ENCODE data around the gene LYRM9.
A peak's percentile ranks its signal among the peaks of the same experiment; 100 is the strongest.
"Not testable (repeated sequence)": the region's sequence is repeated elsewhere in the genome, so short reads cannot be mapped to it uniquely, and the experiment has no call there.

LYRM9 gene

DNA sequence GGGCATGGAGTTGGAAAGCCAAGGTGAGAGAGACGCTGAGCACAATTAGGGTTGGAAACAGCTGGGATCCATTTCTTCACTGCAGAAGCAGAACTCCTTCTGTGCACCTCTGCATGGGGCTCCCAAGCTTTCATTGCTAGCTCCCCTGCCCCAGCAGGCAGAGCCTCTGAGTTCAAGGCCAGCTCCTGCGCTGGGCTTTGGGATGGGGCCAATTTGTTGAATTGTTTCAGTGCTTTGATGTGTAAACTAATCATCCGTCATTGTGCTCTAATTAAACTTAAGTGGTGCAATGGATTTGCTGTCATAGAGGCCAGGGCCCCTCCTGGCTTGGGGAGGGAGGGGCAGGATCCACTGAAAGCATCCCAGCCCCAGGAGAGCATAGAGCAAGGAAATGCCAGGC, 13.5 kb upstream of the LYRM9 start:
- no peak for DNase-seq (ENCODE audit: low read depth in 1 of 2, low spot score in 1 of 2)

GRCh38 chr17:27906226-27906580, 13.0 kb upstream of the LYRM9 start:
- DNase-seq (ENCODE audit: low read depth in 1 of 2, low spot score in 1 of 2) = no peak

DNA sequence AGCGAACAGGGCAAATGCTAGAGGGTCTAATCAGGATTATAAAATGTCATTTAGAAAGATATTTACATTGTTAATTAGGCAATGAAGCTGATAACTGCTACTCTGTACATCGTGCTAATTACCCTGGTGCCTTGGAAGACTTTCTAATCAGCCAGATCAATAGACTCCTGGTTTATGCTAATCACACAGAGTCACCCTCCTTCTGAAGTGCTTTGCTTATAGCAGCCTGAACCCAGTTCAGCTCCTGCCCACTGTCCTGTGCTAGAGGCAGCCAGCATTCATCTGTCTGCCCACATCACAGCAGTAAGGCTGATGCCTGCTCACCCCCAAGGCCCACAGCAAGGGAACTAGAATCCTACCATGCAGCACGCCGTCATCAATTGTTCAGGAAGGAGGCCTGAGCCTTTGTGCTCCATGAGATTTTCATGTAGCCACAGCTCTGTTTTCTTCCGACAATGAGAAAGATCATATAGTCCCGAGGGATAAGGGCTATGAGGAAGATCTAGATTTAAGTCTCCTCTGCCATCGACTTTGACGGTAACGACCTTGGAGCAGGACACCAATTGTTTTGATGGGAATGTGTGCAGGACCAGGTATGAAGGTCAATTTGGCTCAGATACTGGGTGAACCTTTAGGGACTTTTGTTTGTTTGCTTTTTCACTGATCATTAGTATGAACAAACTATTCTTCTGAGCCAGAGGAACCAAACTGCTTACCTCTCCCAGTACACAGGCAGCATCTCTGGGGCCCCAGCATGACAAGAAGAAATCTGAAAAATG, 12.5 kb upstream of the LYRM9 start:
- no peak for DNase-seq (ENCODE audit: low read depth in 1 of 2, low spot score in 1 of 2)

DNA sequence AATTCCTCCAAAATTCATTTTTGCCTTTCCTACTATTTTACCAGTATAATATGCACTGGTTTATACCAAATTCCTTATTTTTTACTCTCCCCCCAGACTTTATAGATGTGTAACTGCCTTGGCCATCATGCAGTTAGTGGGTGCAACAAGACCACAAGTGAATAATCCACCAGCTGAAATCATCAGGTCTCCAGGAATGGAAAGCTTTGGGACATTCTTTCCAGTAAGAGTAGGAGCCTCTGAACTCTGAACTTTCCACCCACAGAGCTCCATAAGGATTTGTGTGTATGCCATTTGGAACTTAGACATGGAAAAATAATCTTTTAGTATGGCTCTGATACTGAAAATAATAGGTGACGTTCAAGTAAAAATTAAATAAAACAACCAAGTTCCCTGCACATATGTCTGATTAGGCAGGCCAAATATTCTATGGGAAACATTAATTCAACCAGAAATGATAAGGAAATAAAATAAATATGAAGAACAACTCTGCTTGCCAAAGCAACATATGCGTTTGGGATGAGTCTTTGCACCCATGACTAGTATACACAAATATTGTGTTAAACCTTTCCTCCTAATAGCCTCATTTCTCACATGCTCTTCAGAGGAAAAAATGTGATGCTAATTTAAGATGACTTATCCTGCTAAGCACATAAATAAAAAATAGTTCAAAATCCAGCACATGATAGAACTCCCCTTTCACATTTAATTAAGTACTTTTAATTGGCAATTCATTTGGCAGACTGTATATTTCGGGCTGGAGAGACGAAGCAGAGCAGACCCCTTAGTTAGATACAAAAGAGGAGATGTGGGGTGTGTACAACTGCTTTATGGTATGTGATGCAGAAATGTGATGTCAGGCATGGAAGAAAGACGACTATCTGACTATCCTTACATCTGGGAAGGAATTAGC, 11.6 kb upstream of the LYRM9 start:
- DNase-seq (ENCODE audit: low read depth in 1 of 2, low spot score in 1 of 2) = no peak

- DNase-seq (ENCODE audit: low read depth in 1 of 2, low spot score in 1 of 2) = no peak
These were observed 10.9 kb upstream of the LYRM9 start for GRCh38 chr17:27904114-27904513.

GRCh38 chr17:27899525-27899924, 6.4 kb upstream of the LYRM9 start:
- DNase-seq (ENCODE audit: low read depth in 1 of 2, low spot score in 1 of 2) = no peak

DNA sequence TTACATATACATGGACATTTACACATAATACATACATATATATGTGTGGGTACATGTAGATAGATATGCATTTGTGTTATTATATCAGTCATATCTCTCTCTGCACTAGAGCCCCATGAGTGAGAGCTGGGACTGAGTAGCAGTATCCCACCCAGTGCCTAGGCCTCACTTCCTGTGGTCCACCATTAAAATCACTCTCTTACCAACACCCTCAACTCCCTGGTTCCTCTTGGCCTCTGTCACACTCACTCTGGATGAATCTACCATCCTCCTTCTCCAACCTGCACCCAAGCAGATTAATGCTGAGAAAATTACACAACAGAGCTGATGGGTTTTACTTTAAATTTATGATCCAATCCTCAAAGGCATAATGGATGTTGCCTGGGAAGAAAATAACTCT, 4.9 kb upstream of the LYRM9 start:
- DNase-seq (ENCODE audit: low read depth in 1 of 2, low spot score in 1 of 2) = no peak

DNA sequence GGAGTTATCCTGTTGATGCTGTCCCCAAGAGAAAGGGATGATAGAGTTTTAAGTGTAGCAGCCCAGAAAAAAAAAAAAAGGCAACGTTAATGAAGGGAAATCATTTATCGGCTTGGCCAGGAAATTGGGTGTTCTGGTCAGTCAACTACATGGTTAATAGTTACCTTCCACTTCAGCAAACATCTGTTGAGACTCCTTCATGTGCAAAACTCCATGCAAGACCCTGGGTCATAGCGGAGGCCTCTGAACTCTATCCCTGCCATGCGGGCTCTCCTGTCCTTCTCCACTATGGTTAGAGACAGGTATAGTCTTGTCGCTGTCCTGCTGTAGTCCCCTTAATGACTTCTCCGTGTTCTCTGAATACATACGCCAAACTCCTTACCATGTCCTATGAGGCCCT, 3.5 kb upstream of the LYRM9 start:
- no peak for DNase-seq (ENCODE audit: low read depth in 1 of 2, low spot score in 1 of 2)

DNA sequence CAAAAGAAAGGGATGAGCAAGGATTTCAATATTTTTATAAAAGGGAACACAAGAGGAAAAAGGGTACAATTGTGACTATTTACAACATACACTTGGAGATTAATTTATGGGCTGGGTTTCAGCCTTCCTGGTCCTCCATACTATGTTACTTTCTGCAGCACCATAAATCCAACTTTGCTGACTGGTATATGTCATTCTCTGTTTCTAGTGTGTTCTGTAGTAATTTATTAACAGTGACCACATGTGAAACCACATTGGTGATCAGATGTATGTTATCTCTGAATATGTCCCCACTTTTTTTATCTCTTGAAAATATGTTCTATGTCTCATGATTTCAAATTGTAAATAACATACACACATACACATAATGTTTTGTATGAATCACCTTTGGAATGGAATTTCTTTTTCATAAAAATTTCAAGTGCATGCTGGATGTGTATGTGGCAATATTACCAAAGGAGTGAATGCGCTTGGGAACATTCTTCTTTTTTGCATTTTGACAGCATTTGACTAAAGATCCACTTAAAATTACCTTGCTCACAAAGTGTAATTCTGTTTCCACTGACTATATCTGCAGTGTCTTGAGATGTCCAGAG, 2.9 kb upstream of the LYRM9 start:
- DNase-seq (ENCODE audit: low read depth in 1 of 2, low spot score in 1 of 2) = no peak

- DNase-seq (ENCODE audit: low read depth in 1 of 2, low spot score in 1 of 2) = no peak
These were observed 2.1 kb upstream of the LYRM9 start for GRCh38 chr17:27895123-27895895.

- DNase-seq (ENCODE audit: low read depth in 1 of 2, low spot score in 1 of 2) = no peak
These were observed 807 bp upstream of the LYRM9 start for GRCh38 chr17:27893841-27894503.

GRCh38 chr17:27892542-27892865, 661 bp downstream of the LYRM9 start:
- no peak for DNase-seq (ENCODE audit: low read depth in 1 of 2, low spot score in 1 of 2)

DNA sequence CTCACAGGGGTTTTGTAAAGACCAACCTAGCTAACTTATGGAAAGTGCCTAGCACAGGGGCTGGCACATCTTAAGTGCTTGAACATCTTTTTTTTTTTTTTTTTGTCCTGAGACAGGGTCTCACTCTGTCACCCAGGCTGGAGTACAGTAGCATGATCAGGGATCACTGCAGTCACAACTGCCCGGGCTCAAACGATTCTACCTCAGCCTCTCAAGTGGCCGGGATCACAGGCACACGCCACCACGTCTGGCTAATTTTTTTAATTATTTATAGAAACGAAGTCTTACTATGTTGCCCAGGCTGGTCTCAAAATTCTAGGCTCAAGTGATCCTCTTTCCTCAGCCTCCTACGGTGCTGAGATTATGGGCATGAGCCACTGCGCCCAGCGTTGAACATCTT, 1.3 kb downstream of the LYRM9 start:
- DNase-seq (ENCODE audit: low read depth in 1 of 2, low spot score in 1 of 2) = no peak

- no peak for DNase-seq (ENCODE audit: low read depth in 1 of 2, low spot score in 1 of 2)
These were observed 3.4 kb downstream of the LYRM9 start for GRCh38 chr17:27889711-27890251.

DNA sequence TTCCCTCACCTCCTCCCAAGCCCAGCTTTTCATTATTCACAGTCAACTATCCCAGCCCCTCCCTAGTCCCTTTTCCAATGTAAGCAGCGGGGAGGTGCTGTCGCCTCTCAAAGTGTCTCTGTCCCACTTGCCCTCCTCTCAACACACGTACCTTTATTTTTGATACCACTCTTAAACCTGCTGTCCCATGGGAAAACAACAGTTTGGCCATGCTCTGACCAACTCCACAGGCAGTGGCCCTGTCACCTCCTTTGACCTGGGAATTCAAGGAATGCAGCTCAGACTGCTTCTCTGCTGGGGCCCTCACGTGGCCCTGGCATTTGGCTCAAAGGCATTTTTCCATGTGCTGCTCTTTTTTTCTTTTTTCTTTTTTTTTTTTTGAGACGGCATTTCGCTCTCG, 4.2 kb downstream of the LYRM9 start:
- no peak for DNase-seq (ENCODE audit: low read depth in 1 of 2, low spot score in 1 of 2)

- DNase-seq (ENCODE audit: low read depth in 1 of 2, low spot score in 1 of 2) = no peak
These were observed 5.1 kb downstream of the LYRM9 start for GRCh38 chr17:27888067-27888466.

- not testable (repeated sequence) for DNase-seq (ENCODE audit: low read depth in 1 of 2, low spot score in 1 of 2)
These were observed 6.7 kb downstream of the LYRM9 start for GRCh38 chr17:27886348-27886906.

DNA sequence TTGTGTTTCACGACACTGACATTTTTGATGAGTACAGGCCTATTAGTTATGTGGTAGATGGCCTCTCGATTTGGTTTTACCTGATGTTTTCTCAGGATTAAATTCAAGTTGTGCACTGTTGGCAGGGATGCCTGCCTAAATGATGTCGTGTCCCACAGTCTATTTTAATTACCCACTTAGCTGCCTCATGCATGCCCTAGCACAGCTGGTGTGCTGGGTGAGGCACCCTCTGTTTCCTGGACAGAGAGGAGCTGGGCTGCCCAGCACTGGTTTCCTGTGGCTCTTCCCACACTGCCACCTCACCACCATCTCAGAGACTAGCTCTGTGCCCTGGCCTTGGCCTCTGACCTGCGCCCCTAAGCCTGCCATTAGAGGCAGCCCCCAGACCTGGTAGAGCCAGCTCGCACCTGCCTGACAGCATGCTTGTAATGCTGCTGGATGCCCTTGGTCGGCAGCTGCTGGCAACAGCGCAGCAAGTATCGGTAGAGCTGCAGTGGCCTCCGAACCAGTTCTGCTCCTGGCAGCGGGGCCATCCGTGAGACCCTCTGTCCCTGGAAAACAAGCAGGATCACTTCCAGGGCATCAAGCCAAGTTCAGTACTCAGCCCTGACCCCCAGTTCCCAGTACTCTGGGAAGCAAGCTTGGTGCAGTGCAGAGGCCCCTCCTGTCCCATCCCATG, 10.9 kb downstream of the LYRM9 start:
- no peak for DNase-seq (ENCODE audit: low read depth in 1 of 2, low spot score in 1 of 2)

DNA sequence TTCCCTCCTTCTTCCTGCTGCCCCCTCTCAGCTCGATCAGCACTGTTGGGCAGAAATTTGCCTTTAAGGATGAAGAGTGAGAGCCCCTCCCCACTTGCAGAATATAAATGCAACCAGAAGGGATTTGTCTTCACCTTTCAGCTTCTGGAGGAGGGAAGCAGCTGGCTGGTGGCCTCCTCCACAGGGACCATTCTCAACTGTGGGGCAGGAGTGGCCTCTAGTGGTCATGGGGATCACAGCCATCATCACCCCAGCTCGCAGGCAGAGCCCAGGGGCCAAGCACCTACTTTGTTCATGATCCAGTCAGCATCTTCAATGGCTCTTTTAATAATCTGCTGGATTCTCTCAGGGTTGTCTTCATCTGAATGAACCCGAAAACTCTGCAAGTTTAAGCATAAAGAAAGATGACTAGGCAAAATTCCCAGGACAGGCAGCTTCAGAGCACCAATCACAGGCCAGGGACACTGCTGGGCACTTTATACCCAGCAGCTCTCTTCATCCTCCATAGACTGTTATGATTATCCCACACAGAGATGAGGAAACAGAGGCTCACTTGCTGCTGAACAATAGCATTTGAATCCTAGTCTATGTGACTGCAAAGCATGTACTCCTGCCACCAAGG, 13.1 kb downstream of the LYRM9 start:
- peak; percentile 44 to 49 for DNase-seq (ENCODE audit: low read depth in 1 of 2, low spot score in 1 of 2)
